ENCODE data around the gene DEPDC7.

DEPDC7 gene

GRCh38 chr11:33059331-33060007, 43.8 kb downstream of the DEPDC7 start:
- H3F3A ChIP-seq (ENCODE audit: control insufficient read depth, insufficient read depth): no peaks in the 10 kb centered on the region
- no peak overlapping the region for H3K4me3 ChIP-seq (ENCODE audit: low read length)
- H3K79me2 ChIP-seq (ENCODE audit: control insufficient read depth, low read length): no peaks in the 10 kb centered on the region
- H3K9me3 ChIP-seq (ENCODE audit: control insufficient read depth, insufficient read depth, low read length): no peaks in the 10 kb centered on the region
- H3K27me3 ChIP-seq (ENCODE audit: control insufficient read depth, low read length): no peaks in the 10 kb centered on the region
- no peaks in the 10 kb centered on the region for H4K20me1 ChIP-seq (ENCODE audit: control insufficient read depth, insufficient read depth, low read depth, low read length)
- no peak overlapping the region for H3K27ac ChIP-seq (ENCODE audit: low read depth, low read length)
- H3K9me2 ChIP-seq (replicated peaks; ENCODE audit: control insufficient read depth, low read length): no peaks in the 10 kb centered on the region
- H3K4me1 ChIP-seq (ENCODE audit: control insufficient read depth, low read length): peaks cover 13% of the 10 kb centered on the region
- H3K4me2 ChIP-seq (ENCODE audit: low read length): no peak overlapping the region
- peaks cover 26% of the 10 kb centered on the region for H3K36me3 ChIP-seq (ENCODE audit: control insufficient read depth, low read length)
- TF ChIP-seq CTCF (IDR thresholded peaks at IDR 0.05; ENCODE audit: low read depth, low read length, poor library complexity, severe bottlenecking): no peak
- TF ChIP-seq EZH2phosphoT487 (IDR thresholded peaks at IDR 0.05; ENCODE audit: borderline replicate concordance, low read length): no peak

- no peaks in the 10 kb centered on the region for H3F3A ChIP-seq (ENCODE audit: control insufficient read depth, insufficient read depth)
- no peaks in the 10 kb centered on the region for H3K9me2 ChIP-seq (replicated peaks; ENCODE audit: control insufficient read depth, low read length)
- H4K20me1 ChIP-seq (ENCODE audit: control insufficient read depth, insufficient read depth, low read depth, low read length): no peaks in the 10 kb centered on the region
- H3K27ac ChIP-seq (ENCODE audit: low read depth, low read length): no peak overlapping the region
- no peaks in the 10 kb centered on the region for H3K27me3 ChIP-seq (ENCODE audit: control insufficient read depth, low read length)
- H3K4me3 ChIP-seq (ENCODE audit: low read length): no peak overlapping the region
- H3K9me3 ChIP-seq (ENCODE audit: control insufficient read depth, insufficient read depth, low read length): no peaks in the 10 kb centered on the region
- H3K79me2 ChIP-seq (ENCODE audit: control insufficient read depth, low read length): no peaks in the 10 kb centered on the region
- no peak overlapping the region for H3K4me2 ChIP-seq (ENCODE audit: low read length)
- H3K36me3 ChIP-seq (ENCODE audit: control insufficient read depth, low read length): peaks cover 27% of the 10 kb centered on the region
- H3K4me1 ChIP-seq (ENCODE audit: control insufficient read depth, low read length): peaks cover 20% of the 10 kb centered on the region
- TF ChIP-seq EZH2phosphoT487 (IDR thresholded peaks at IDR 0.05; ENCODE audit: borderline replicate concordance, low read length) (no peak), CTCF (IDR thresholded peaks at IDR 0.05; ENCODE audit: low read depth, low read length, poor library complexity, severe bottlenecking) (no peak)
These were observed 44.6 kb downstream of the DEPDC7 start for GRCh38 chr11:33060271-33060670.

- Histone ChIP-seq H3K4me3 (ENCODE audit: low read length) (no peak overlapping the region), H3K4me1 (ENCODE audit: control insufficient read depth, low read length) (peaks cover 24% of the 10 kb centered on the region), H3K36me3 (ENCODE audit: control insufficient read depth, low read length) (peaks cover 37% of the 10 kb centered on the region), H4K20me1 (ENCODE audit: control insufficient read depth, insufficient read depth, low read depth, low read length) (no peaks in the 10 kb centered on the region), H3K4me2 (ENCODE audit: low read length) (no peak overlapping the region), H3K27me3 (ENCODE audit: control insufficient read depth, low read length) (no peaks in the 10 kb centered on the region), H3K9me2 (replicated peaks; ENCODE audit: control insufficient read depth, low read length) (no peaks in the 10 kb centered on the region), H3F3A (ENCODE audit: control insufficient read depth, insufficient read depth) (no peaks in the 10 kb centered on the region), H3K79me2 (ENCODE audit: control insufficient read depth, low read length) (no peaks in the 10 kb centered on the region), H3K9me3 (ENCODE audit: control insufficient read depth, insufficient read depth, low read length) (no peaks in the 10 kb centered on the region), H3K27ac (ENCODE audit: low read depth, low read length) (no peak overlapping the region)
- TF ChIP-seq CTCF (IDR thresholded peaks at IDR 0.05; ENCODE audit: low read depth, low read length, poor library complexity, severe bottlenecking) (no peak), EZH2phosphoT487 (IDR thresholded peaks at IDR 0.05; ENCODE audit: borderline replicate concordance, low read length) (no peak)
These were observed 46.5 kb downstream of the DEPDC7 start for GRCh38 chr11:33062137-33062536.

Data from DOHH2 (cell line).